Neuron (in vitro differentiated cells): ENCODE measurements around the gene MYO7A.

Source experiments
- H2AFZ ChIP-seq: one replicate; pipeline ENCODE4 v1.6.1; 2013; ENCODE audit warnings: low read depth, mild to moderate bottlenecking, inconsistent platforms, low read length, moderate library complexity
- H3K27me3 ChIP-seq: one replicate; pipeline ENCODE4 v1.6.1; 2013; ENCODE audit warnings: low read length; ENCODE audit not compliant: insufficient read depth
- H3K36me3 ChIP-seq: one replicate; pipeline ENCODE4 v1.6.1; 2013; ENCODE audit warnings: low read length; ENCODE audit not compliant: insufficient read depth
- H3K4me1 ChIP-seq: one replicate; pipeline ENCODE4 v1.6.1; 2013; ENCODE audit warnings: low read length; ENCODE audit not compliant: insufficient read depth
- H3K4me3 ChIP-seq: 2 replicates; pipeline ENCODE4 v1.5.1; 2013; ENCODE audit warnings: mild to moderate bottlenecking, low read length, moderate library complexity
- H3K9me3 ChIP-seq: one replicate; pipeline ENCODE4 v1.6.1; 2013; ENCODE audit warnings: low read length

The MYO7A gene

DNA sequence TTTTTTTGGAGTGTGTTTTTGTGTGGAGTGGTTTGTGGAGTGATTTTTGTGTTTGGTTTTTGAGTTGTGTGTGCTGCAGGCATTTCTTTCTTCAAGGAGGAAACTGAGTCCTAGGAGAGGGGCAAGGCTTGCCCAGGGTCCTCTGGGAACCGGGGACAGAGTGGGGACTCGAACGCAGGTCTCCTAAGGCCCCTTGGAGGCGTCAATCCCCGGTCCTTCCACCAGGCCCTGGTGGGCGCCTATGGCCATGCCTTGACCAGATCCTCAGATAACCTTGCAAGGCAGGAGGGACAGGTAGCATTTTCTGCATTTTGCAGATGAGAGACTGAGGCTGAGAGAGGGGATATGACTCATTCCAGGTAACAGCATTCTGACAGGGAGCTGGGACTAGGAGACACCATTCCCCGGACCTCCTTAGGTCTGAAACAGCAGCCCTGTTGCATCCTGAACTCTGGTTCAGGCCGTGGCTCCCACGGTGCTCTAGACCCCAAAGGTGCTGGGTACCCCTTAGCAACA is 39.1 kb downstream of the MYO7A start:
- Histone ChIP-seq H3K36me3 (no peaks in the 10 kb centered on the region), H3K4me1 (peaks cover 7% of the 10 kb centered on the region), H2AFZ (no peak overlapping the region), H3K9me3 (no peaks in the 10 kb centered on the region), H3K27me3 (no peaks in the 10 kb centered on the region), H3K4me3 (no peak overlapping the region)

DNA sequence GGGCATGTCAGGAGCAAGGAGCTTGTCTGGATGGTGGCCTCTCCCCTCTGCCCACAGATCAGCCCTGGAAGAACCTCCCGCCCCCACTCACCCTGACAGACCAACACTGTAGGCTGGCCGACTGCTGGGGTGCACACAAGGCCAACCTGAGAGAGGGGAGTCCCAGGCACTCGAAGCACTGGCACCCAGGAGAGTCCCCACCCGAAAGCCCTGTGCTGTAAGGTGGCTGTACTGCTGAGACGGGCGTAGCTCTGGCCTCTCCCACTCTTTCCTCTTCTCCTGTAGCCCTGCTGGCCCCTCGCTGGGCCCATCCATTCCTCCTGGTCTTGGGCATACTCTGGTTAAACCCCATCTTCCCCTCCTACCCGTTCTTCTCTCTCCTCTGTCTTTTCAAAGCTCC is 39.7 kb downstream of the MYO7A start:
- H3K36me3 ChIP-seq, result no peaks in the 10 kb centered on the region
- no peaks in the 10 kb centered on the region for H3K27me3 ChIP-seq
- H2AFZ ChIP-seq, result no peak overlapping the region
- H3K4me1 ChIP-seq, result peaks cover 12% of the 10 kb centered on the region
- no peaks in the 10 kb centered on the region for H3K9me3 ChIP-seq
- H3K4me3 ChIP-seq, result no peak overlapping the region

DNA sequence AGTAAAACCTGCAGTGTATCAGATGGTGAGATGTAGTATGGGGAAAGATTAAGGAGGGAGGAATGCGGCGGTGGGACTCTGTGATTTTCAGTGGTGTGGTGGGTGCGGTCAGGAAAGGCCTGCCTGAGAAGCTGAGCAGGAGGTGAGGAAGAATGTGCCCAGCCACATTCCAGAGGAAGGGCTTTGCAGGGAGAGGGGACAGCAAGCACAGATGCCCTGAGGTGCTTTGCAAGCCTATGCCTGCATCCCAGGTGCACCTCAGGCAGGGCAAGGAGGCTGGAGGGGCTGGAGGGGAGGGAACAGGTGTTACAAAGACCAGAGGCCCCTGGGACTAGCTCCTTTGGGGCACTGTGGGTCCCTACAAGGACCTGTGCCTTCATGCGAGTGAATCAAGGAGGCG is 42.1 kb downstream of the MYO7A start:
- Histone ChIP-seq H3K36me3 (no peaks in the 10 kb centered on the region), H2AFZ (no peak overlapping the region), H3K9me3 (no peaks in the 10 kb centered on the region), H3K4me3 (no peak overlapping the region), H3K4me1 (peaks cover 22% of the 10 kb centered on the region), H3K27me3 (no peaks in the 10 kb centered on the region)

DNA sequence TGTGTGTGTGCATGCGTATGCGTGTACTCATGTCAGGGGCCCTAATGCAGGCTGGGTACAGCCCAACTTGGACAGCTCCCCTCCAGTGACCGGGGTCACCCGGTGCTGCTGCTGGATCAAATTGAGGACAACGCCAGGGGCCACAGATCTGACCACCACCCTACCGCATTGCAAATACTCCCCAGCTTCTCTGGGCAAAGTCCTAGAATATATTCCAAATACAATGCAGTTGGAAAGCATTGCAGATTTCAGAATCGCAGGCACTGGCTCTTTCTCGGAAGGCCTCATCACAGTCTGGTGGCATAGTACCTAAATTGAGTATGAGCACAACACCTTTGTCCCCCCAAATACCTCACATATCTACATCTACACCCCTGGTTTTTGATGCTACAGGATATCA is 43.2 kb downstream of the MYO7A start:
- Histone ChIP-seq H3K4me1 (peaks cover 32% of the 10 kb centered on the region), H3K36me3 (no peaks in the 10 kb centered on the region), H3K9me3 (no peaks in the 10 kb centered on the region), H2AFZ (peak overlapping the region; percentile 65), H3K27me3 (no peaks in the 10 kb centered on the region), H3K4me3 (no peak overlapping the region)

DNA sequence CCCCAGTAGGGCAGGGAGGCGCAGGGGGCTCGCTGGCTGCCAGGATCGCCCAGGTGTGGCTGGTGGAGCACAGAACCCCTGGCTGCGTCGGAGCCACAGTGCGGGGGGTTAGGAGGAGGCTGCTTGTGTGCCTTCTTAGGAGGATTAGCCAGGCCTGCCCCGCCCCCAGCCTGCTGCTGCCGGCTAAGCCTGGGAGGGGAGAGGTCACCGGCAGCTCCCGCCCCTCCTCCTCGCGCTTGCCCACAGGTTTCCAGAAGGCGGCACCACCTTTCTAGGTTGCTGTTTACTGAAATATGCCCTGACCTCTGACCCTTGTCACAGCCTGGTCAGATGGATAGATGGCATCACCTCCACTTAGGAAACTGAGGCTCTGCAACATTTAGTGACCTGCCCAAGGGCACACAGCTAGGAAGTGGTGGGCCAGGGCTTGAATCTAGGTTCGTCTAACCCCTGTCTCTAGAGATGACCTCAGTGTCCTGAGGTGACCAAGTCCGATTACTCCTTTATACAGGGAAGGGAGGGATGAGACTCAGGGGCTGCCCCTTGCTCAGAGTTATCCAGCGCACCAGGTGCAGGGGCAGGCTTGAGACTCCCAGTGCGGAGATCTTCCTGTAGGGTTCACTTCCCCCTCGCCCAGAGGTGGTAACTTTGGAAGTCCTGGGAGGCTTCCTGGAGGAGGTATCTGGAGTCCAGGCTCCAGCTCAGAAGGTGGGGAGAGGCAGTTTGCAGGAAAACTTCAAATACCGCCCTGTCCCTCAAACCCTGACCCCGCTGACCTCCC is 44.0 kb downstream of the MYO7A start:
- Histone ChIP-seq H3K4me1 (peaks cover 32% of the 10 kb centered on the region), H3K4me3 (no peak overlapping the region), H3K9me3 (no peaks in the 10 kb centered on the region), H2AFZ (peak overlapping the region; percentile 65), H3K36me3 (no peaks in the 10 kb centered on the region), H3K27me3 (no peaks in the 10 kb centered on the region)

DNA sequence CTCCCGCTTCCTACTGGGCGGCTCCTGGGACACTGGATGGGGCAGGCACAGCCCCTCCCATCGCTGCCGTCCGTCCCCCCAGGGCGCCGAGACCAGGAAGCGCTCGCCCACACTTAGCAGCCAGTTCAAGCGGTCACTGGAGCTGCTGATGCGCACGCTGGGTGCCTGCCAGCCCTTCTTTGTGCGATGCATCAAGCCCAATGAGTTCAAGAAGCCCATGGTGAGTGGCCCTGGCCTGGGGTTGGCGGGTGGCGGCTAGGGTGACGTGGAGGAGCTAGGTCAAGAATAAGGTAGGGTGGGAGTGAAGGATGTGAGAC is 44.6 kb downstream of the MYO7A start:
- Histone ChIP-seq H3K4me3 (no peak overlapping the region), H2AFZ (no peak overlapping the region), H3K36me3 (no peaks in the 10 kb centered on the region), H3K4me1 (peaks cover 32% of the 10 kb centered on the region), H3K9me3 (no peaks in the 10 kb centered on the region), H3K27me3 (no peaks in the 10 kb centered on the region)

DNA sequence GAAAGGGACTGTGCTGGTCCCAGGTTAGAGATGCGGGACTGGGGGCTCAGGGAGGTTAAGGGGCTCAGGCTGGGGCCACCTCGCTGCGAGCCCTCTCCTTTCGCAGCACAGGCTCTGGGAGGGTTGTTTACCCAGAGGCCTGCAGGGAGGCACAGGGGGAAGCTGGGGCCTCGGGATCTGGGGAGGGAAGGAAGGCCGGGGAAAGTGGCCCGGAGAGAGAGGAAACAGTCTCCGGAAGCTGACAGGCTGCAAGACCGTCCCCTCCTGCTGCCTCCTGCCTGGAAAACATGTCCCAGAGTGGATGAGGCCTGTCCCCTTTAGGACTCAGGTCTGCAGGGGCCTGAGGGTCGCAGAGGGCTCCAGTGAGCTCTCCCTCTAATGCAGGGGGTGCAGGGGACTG is 45.4 kb downstream of the MYO7A start:
- Histone ChIP-seq H2AFZ (no peak overlapping the region), H3K4me1 (peaks cover 32% of the 10 kb centered on the region), H3K9me3 (no peaks in the 10 kb centered on the region), H3K27me3 (no peaks in the 10 kb centered on the region), H3K36me3 (no peaks in the 10 kb centered on the region), H3K4me3 (no peak overlapping the region)

DNA sequence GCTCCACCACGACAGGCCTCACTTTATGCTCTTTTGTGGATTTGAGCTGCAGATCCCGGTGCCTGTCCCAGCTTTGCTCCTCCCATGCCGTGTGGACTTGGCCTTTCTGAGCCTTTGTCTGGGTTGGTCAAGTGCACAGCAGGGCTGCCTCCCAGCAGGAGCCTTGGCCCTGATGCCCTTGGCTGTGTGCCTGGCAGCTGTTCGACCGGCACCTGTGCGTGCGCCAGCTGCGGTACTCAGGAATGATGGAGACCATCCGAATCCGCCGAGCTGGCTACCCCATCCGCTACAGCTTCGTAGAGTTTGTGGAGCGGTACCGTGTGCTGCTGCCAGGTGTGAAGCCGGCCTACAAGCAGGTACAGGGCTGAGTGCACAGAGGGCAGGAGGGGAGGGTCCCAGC is 46.5 kb downstream of the MYO7A start:
- Histone ChIP-seq H3K27me3 (no peaks in the 10 kb centered on the region), H3K4me1 (peaks cover 32% of the 10 kb centered on the region), H2AFZ (no peak overlapping the region), H3K4me3 (no peak overlapping the region), H3K36me3 (no peaks in the 10 kb centered on the region), H3K9me3 (no peaks in the 10 kb centered on the region)

DNA sequence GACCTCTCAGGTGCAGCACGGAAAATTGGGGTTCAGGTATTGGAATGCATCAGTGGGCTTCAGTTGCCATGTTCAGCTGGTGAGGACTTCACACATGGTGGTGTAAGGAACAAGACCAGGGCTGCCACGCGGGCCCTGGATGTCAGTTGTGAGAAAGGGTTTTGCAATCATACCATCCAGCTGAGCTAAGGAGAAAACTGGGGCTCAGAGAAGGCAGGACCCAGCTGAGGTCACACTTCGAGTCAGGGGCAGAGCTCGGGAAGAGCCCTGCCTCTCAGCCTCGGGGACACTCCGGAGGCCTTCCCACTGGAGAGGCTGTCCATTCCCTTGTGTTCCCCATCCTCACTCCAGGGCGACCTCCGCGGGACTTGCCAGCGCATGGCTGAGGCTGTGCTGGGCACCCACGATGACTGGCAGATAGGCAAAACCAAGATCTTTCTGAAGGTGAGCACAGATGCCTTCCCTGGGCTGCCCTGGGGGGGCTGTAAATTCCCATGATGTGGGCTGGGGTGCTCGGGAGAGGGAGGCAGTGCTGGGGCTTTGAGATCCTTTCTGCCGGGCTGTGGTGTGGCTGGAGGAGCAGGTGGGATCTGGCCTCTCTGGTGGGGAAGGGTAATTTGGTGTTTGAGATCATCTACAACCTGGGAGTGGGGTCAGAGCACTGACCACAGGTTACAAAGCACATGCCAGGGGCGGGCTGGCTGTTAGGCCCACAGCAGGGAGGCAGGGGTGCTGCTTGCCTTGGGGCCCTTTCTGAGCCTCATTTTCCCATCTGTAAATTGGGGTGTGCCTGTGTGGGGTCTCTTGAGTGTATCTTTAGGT is 47.2 kb downstream of the MYO7A start:
- Histone ChIP-seq H2AFZ (peak overlapping the region; percentile 85), H3K4me1 (peaks cover 32% of the 10 kb centered on the region), H3K9me3 (no peaks in the 10 kb centered on the region), H3K27me3 (no peaks in the 10 kb centered on the region), H3K36me3 (no peaks in the 10 kb centered on the region), H3K4me3 (peak overlapping the region; percentile 27)

DNA sequence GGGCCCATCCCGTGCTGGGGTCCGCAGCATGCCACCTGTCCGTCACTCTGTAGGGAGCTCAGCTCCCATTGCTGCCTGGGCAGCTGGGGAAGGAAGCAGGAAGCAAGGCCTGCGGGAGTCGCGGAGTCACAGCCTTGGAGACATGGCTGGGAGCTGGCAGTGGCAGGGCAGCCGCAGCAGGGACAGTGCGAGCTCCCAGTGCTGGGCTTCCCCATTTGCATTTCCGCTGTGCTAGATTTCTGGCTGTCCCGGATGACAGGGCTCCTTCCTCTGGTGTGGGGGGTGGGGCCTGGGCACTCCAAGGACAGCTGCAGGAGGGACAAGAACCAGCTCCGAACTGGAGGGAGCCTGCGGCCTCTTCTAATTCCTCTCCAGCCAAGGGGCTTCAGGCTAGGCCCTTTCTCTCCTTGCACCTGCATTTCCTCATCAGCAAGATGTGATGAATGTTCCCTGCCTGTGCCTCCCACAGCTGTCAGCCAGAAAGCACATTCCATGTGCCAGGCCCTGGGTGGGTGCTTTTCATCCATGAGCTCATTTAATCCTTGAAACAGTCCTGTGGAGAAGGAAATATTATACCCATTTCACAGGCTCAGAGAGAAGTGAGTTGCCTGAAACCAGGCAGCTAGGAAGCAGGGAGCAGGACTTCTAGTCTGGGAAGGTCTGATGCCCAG is 48.0 kb downstream of the MYO7A start:
- Histone ChIP-seq H3K9me3 (no peaks in the 10 kb centered on the region), H3K4me1 (peaks cover 32% of the 10 kb centered on the region), H2AFZ (peak overlapping the region; percentile 85), H3K36me3 (no peaks in the 10 kb centered on the region), H3K27me3 (no peaks in the 10 kb centered on the region), H3K4me3 (peak overlapping the region; percentile 27)

DNA sequence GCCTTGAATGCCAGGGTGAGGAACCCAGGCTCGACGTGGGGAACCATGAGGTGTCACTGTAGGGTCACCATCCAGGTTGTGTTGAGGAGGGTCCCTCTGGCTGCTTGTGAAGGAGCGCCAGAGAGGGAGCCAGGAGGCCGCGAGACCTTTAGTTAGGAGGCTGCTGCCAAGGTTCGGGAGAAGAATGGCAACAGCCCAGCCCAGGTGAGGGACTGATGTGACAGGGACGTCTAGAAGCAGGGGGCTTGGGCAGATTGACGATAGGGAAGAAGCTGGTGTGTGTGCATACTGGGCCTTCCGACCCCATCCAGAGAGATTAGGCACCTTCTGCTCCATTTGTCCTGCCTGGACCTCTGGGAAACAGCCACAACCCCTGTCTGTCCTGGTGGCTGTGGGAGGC is 49.0 kb downstream of the MYO7A start:
- Histone ChIP-seq H3K4me1 (peaks cover 26% of the 10 kb centered on the region), H3K27me3 (no peaks in the 10 kb centered on the region), H3K4me3 (no peak overlapping the region), H3K36me3 (no peaks in the 10 kb centered on the region), H3K9me3 (no peaks in the 10 kb centered on the region), H2AFZ (no peak overlapping the region)

DNA sequence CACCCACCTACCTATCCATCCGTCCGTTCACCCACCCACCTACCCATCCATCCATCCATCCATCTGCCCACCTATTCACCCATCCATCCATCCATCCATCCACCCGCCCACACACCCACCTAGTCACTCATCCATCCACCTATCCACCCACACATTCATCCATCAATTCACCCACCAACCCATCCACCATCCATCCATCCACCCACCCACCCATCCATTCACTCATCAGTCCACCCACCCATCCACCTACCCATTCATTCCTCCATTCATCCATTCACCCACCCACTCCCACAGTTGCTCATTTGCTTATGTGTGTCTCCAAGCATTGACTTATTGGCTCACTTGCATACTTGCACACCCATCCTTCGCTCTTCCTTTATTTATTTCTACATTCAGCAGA is 50.1 kb downstream of the MYO7A start:
- Histone ChIP-seq H3K9me3 (no peaks in the 10 kb centered on the region), H3K4me1 (peaks cover 19% of the 10 kb centered on the region), H3K36me3 (no peaks in the 10 kb centered on the region), H3K27me3 (no peaks in the 10 kb centered on the region), H3K4me3 (no peak overlapping the region), H2AFZ (no peak overlapping the region)

DNA sequence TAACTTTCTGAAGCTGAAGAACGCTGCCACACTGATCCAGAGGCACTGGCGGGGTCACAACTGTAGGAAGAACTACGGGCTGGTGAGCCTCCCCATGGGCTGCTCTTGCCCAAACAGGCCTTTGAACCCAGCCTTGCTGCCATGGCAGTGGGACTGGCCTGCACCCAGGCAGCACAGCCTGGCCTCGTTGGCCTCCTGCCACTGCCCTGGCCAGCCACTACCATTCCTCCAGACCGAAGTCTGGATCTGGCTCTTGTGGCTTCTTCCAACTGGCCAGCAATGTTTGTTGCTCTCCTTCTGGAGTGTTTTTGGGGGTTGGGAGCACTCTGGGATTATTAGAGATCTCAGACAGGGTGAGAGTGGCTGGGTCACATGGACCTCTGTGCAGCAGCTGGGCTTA is 51.0 kb downstream of the MYO7A start:
- no peak overlapping the region for H2AFZ ChIP-seq
- H3K27me3 ChIP-seq, result no peaks in the 10 kb centered on the region
- no peak overlapping the region for H3K4me3 ChIP-seq
- H3K9me3 ChIP-seq, result no peaks in the 10 kb centered on the region
- peaks cover 13% of the 10 kb centered on the region for H3K4me1 ChIP-seq
- H3K36me3 ChIP-seq, result no peaks in the 10 kb centered on the region
